ENCODE results near the gene NECAB3. TPM values are rescaled to one million over a fixed set of nuclear protein-coding genes. Genes with fewer than 3 reads are reported as not detected.
A peak's percentile ranks its signal among the peaks of the same experiment; 100 is the strongest.

Gene NECAB3
- total RNA-seq, 3 donors from 2014 or later (not counting 1 experiment from before 2014, with no cell fraction given): 9.7 to 18.1 (median 13.4) TPM

GRCh38 chr20:33630507-33630906 lies 43.7 kb downstream of the NECAB3 start:
- peaks cover 27% of the 10 kb centered on the region for H3K36me3 ChIP-seq (ENCODE audit: control insufficient read depth, insufficient read depth, low read length)
- no peaks in the 10 kb centered on the region for H3K4me1 ChIP-seq (ENCODE audit: control insufficient read depth, insufficient read depth, low read length)
- H3K9me3 ChIP-seq (ENCODE audit: control insufficient read depth, insufficient read depth, low read length): no peaks in the 10 kb centered on the region
- ATAC-seq (no peak), DNase-seq (no peak)
- H3K27me3 ChIP-seq (ENCODE audit: control insufficient read depth, insufficient read depth, low read length): no peaks in the 10 kb centered on the region
- Mint-ChIP-seq H3K4me3 (no peak overlapping the region), H3K9me3 (no peaks in the 10 kb centered on the region), H3K36me3 (peaks cover 9% of the 10 kb centered on the region), H3K4me1 (peaks cover under 1 to 2% of the 10 kb centered on the region in 2 donors), H3K27me3 (ENCODE audit: low read depth in 2 of 2) (no peaks in the 10 kb centered on the region), H3K27ac (no peak overlapping the region)
- TF ChIP-seq CTCF (IDR thresholded peaks at IDR 0.05): no peak
- intact Hi-C loops (cut with micrococcal nuclease): no loop called here
- no peak overlapping the region for H3K4me3 ChIP-seq (ENCODE audit: low read length)
- WGBS (ENCODE audit: insufficient coverage): 98% methylated on average over 4 of the region's 4 CpGs
- no peak overlapping the region for H3K27ac ChIP-seq (ENCODE audit: low read length)

- no peaks in the 10 kb centered on the region for H3K9me3 ChIP-seq (ENCODE audit: control insufficient read depth, insufficient read depth, low read length)
- DNase-seq: no peak
- peaks cover 9% of the 10 kb centered on the region for H3K36me3 Mint-ChIP-seq
- peaks cover 3% of the 10 kb centered on the region for H3K4me1 ChIP-seq (ENCODE audit: control insufficient read depth, insufficient read depth, low read length)
- H3K4me3 Mint-ChIP-seq: no peak overlapping the region
- H3K27ac Mint-ChIP-seq: no peak overlapping the region
- TF ChIP-seq CTCF (IDR thresholded peaks at IDR 0.05): no peak
- H3K9me3 Mint-ChIP-seq: no peaks in the 10 kb centered on the region
- intact Hi-C loops (cut with micrococcal nuclease): no loop called here
- H3K27me3 Mint-ChIP-seq (ENCODE audit: low read depth in 2 of 2): no peaks in the 10 kb centered on the region
- no peak for ATAC-seq
- 100% methylated on average over 5 of the region's 5 CpGs for WGBS (ENCODE audit: insufficient coverage)
- H3K4me3 ChIP-seq (ENCODE audit: low read length): no peak overlapping the region
- no peaks in the 10 kb centered on the region for H3K27me3 ChIP-seq (ENCODE audit: control insufficient read depth, insufficient read depth, low read length)
- peaks cover 5 to 8% of the 10 kb centered on the region in 2 donors for H3K4me1 Mint-ChIP-seq
- H3K36me3 ChIP-seq (ENCODE audit: control insufficient read depth, insufficient read depth, low read length): peaks cover 27% of the 10 kb centered on the region
- H3K27ac ChIP-seq (ENCODE audit: low read length): no peak overlapping the region
These were observed 44.2 kb downstream of the NECAB3 start for GRCh38 chr20:33629979-33630378.

GRCh38 chr20:33629533-33629932 lies 44.7 kb downstream of the NECAB3 start:
- no peak for TF ChIP-seq CTCF (IDR thresholded peaks at IDR 0.05)
- Mint-ChIP-seq H3K27ac (no peak overlapping the region), H3K4me3 (no peak overlapping the region), H3K4me1 (peaks cover 10 to 12% of the 10 kb centered on the region in 2 donors), H3K27me3 (ENCODE audit: low read depth in 2 of 2) (no peaks in the 10 kb centered on the region), H3K36me3 (peaks cover 9% of the 10 kb centered on the region), H3K9me3 (no peaks in the 10 kb centered on the region)
- intact Hi-C loops (cut with micrococcal nuclease): no loop called here
- DNase-seq (no peak), ATAC-seq (no peak)
- Histone ChIP-seq H3K27ac (ENCODE audit: low read length) (no peak overlapping the region), H3K27me3 (ENCODE audit: control insufficient read depth, insufficient read depth, low read length) (no peaks in the 10 kb centered on the region), H3K4me3 (ENCODE audit: low read length) (no peak overlapping the region), H3K36me3 (ENCODE audit: control insufficient read depth, insufficient read depth, low read length) (peaks cover 27% of the 10 kb centered on the region), H3K4me1 (ENCODE audit: control insufficient read depth, insufficient read depth, low read length) (peaks cover 7% of the 10 kb centered on the region), H3K9me3 (ENCODE audit: control insufficient read depth, insufficient read depth, low read length) (no peaks in the 10 kb centered on the region)
- WGBS (ENCODE audit: insufficient coverage): 98% methylated on average over 10 of the region's 10 CpGs

- no peaks in the 10 kb centered on the region for H3K9me3 Mint-ChIP-seq
- peaks cover 13% of the 10 kb centered on the region for H3K4me1 ChIP-seq (ENCODE audit: control insufficient read depth, insufficient read depth, low read length)
- no peak for ATAC-seq
- H3K27me3 ChIP-seq (ENCODE audit: control insufficient read depth, insufficient read depth, low read length): no peaks in the 10 kb centered on the region
- TF ChIP-seq CTCF (IDR thresholded peaks at IDR 0.05): no peak
- WGBS (ENCODE audit: insufficient coverage): 83% methylated on average over 1 of the region's 4 CpGs
- peaks cover 9% of the 10 kb centered on the region for H3K36me3 Mint-ChIP-seq
- no peak overlapping the region for H3K27ac ChIP-seq (ENCODE audit: low read length)
- DNase-seq: no peak
- H3K27ac Mint-ChIP-seq: peak overlapping the region in 1 of 2 donors; percentile 7
- H3K27me3 Mint-ChIP-seq (ENCODE audit: low read depth in 2 of 2): no peaks in the 10 kb centered on the region
- H3K4me3 Mint-ChIP-seq: no peak overlapping the region
- peaks cover 20 to 22% of the 10 kb centered on the region in 2 donors for H3K4me1 Mint-ChIP-seq
- no peaks in the 10 kb centered on the region for H3K9me3 ChIP-seq (ENCODE audit: control insufficient read depth, insufficient read depth, low read length)
- no peak overlapping the region for H3K4me3 ChIP-seq (ENCODE audit: low read length)
- peaks cover 28% of the 10 kb centered on the region for H3K36me3 ChIP-seq (ENCODE audit: control insufficient read depth, insufficient read depth, low read length)
- intact Hi-C loops (cut with micrococcal nuclease): no loop called here
These were observed 46.5 kb downstream of the NECAB3 start for GRCh38 chr20:33627577-33628216.
